ENCODE data around the gene ESPL1.
"Not testable (repeated sequence)": the region's sequence is repeated elsewhere in the genome, so short reads cannot be mapped to it uniquely, and the experiment has no call there.

The ESPL1 gene

GRCh38 chr12:53258541-53259539, 9.3 kb upstream of the ESPL1 start:
- DNase-seq = no peak

GRCh38 chr12:53259891-53260290, 8.2 kb upstream of the ESPL1 start:
- DNase-seq = no peak

- no peak for DNase-seq
These were observed 2.3 kb upstream of the ESPL1 start for GRCh38 chr12:53265783-53266182.

GRCh38 chr12:53267306-53267998, 647 bp upstream of the ESPL1 start:
- DNase-seq = no peak

- DNase-seq = no peak
These were observed 797 bp downstream of the ESPL1 start for GRCh38 chr12:53268630-53269562.

GRCh38 chr12:53274445-53274844, 6.3 kb downstream of the ESPL1 start:
- no peak for DNase-seq

- no peak for DNase-seq
These were observed 8.4 kb downstream of the ESPL1 start for GRCh38 chr12:53276511-53276910.

- no peak for DNase-seq
These were observed 9.9 kb downstream of the ESPL1 start for GRCh38 chr12:53277981-53278380.

GRCh38 chr12:53279283-53279869, 11.3 kb downstream of the ESPL1 start:
- no peak for DNase-seq

GRCh38 chr12:53279888-53280498, 11.9 kb downstream of the ESPL1 start:
- no peak for DNase-seq

- no peak for DNase-seq
These were observed 18.3 kb downstream of the ESPL1 start for GRCh38 chr12:53286448-53286847.

GRCh38 chr12:53287741-53288216, 19.7 kb downstream of the ESPL1 start:
- peak; percentile 24 for DNase-seq

GRCh38 chr12:53288322-53288721, 20.2 kb downstream of the ESPL1 start:
- no peak for DNase-seq

GRCh38 chr12:53289891-53290290, 21.8 kb downstream of the ESPL1 start:
- no peak for DNase-seq

GRCh38 chr12:53290661-53291060, 22.6 kb downstream of the ESPL1 start:
- DNase-seq = no peak

- DNase-seq = no peak
These were observed 24.3 kb downstream of the ESPL1 start for GRCh38 chr12:53292426-53292825.

GRCh38 chr12:53295070-53295890, 27.2 kb downstream of the ESPL1 start, which contains the start of gene PFDN5:
Gene PFDN5 (plus strand): TSS chr12:53295542. CDS start chr12:53295568, 26 bp downstream.
- DNase-seq = peak; percentile 85

GRCh38 chr12:53295891-53296219, 27.8 kb downstream of the ESPL1 start:
- no peak for DNase-seq

- DNase-seq = not testable (repeated sequence)
These were observed 29.0 kb downstream of the ESPL1 start for GRCh38 chr12:53297106-53297505.

GRCh38 chr12:53298164-53298563, 30.1 kb downstream of the ESPL1 start:
- DNase-seq = no peak

GRCh38 chr12:53299101-53299453, 31.0 kb downstream of the ESPL1 start:
- no peak for DNase-seq
